Stomach (tissue), 4 donors: Measurements from ENCODE around the gene RPS6KA2.
"Not testable (repeated sequence)": the region's sequence is repeated elsewhere in the genome, so short reads cannot be mapped to it uniquely, and the experiment has no call there.

Source experiments
- EP300 ChIP-seq: sonication (generic); formaldehyde crosslinking; IDR thresholded peaks from one replicate; pipeline ENCODE4 v1.6.1; 2017; ENCODE audit warnings: antibody characterized with exemption
- POLR2A ChIP-seq, 4 donors: fragments of 450-650 bp; IDR thresholded peaks; one replicate each; pipeline ENCODE4 v1.6.1; 2016; ENCODE audit warnings: antibody characterized with exemption in 4 of 4, control low read depth in 2 of 4, mild to moderate bottlenecking in 1 of 4, moderate library complexity in 1 of 4
- POLR2AphosphoS5 ChIP-seq, 3 donors: sonication (generic); formaldehyde crosslinking; IDR thresholded peaks; one replicate each; pipeline ENCODE4 v1.6.1; 2016; ENCODE audit warnings: antibody characterized with exemption in 3 of 3
- TF ChIP-seq, protein P1 (sequence below), 7 experiments: fragments of 450-650 bp in 4 of 7; fragments of 200-600 bp in 3 of 7; sonication (generic) in 3 of 7; IDR thresholded peaks; one replicate each; pipeline ENCODE4 v1.5.1; 2016 to 2019; ENCODE audit warnings: antibody characterized with exemption in 7 of 7, control low read depth in 2 of 7, mild to moderate bottlenecking in 1 of 7

DNA sequence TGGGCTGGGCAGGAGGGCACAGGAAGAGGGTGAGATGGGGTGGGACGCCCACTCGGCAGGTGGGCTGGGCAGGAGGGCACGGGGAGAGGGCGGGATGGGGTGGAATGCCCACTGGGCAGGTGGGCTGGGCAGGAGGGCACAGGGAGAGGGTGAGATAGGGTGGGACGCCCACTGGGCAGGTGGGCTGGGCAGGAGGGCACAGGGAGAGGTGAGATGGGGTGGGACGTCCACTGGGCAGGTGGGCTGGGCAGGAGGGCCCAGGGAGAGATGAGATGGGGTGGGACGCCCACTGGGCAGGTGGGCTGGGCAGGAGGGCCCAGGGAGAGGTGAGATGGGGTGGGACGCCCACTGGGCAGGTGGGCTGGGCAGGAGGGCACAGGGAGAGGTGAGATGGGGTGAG is 45.2 kb downstream of the RPS6KA2 start:
- TF ChIP-seq POLR2AphosphoS5 (IDR thresholded peaks at IDR 0.05); POLR2A (IDR thresholded peaks at IDR 0.05); EP300: not testable (repeated sequence)
- TF ChIP-seq, protein P1, sequence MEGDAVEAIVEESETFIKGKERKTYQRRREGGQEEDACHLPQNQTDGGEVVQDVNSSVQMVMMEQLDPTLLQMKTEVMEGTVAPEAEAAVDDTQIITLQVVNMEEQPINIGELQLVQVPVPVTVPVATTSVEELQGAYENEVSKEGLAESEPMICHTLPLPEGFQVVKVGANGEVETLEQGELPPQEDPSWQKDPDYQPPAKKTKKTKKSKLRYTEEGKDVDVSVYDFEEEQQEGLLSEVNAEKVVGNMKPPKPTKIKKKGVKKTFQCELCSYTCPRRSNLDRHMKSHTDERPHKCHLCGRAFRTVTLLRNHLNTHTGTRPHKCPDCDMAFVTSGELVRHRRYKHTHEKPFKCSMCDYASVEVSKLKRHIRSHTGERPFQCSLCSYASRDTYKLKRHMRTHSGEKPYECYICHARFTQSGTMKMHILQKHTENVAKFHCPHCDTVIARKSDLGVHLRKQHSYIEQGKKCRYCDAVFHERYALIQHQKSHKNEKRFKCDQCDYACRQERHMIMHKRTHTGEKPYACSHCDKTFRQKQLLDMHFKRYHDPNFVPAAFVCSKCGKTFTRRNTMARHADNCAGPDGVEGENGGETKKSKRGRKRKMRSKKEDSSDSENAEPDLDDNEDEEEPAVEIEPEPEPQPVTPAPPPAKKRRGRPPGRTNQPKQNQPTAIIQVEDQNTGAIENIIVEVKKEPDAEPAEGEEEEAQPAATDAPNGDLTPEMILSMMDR (IDR thresholded peaks at IDR 0.05), result not testable (repeated sequence)
